CD14-positive monocyte (primary cell): Measurements from ENCODE around the gene CCDC54. TPM values are rescaled to one million over a fixed set of nuclear protein-coding genes. Genes with fewer than 3 reads are reported as not detected.

Experiments
- DNase-seq, 3 donors: peaks; one replicate each; pipeline ENCODE4 v3.0.0-alpha.2; 2011 to 2022
- H2AFZ ChIP-seq: 2 replicates; pipeline ENCODE4 v1.6.0; 2012; ENCODE audit warnings: mild to moderate bottlenecking, low read depth, low read length, inconsistent platforms; ENCODE audit not compliant: insufficient read depth, poor library complexity, severe bottlenecking
- H3K27ac ChIP-seq, 2 donors: 1 replicate in 1 of 2; 2 replicates in 1 of 2; pipeline ENCODE4 v1.5.1; 2012 to 2013; ENCODE audit warnings: low read length in 2 of 2, control low read depth in 1 of 2, inconsistent platforms in 1 of 2, low read depth in 1 of 2, mild to moderate bottlenecking in 1 of 2
- H3K27me3 ChIP-seq, 2 donors: one replicate each; pipeline versions ENCODE4 v1.6.0 to v1.6.1; 2011 to 2013; ENCODE audit warnings: low read length in 2 of 2; ENCODE audit not compliant: control insufficient read depth in 2 of 2, insufficient read depth in 2 of 2
- H3K36me3 ChIP-seq, 2 donors: replicated peaks in 1 of 2; 1 replicate in 1 of 2; 2 replicates in 1 of 2; pipeline versions ENCODE4 v1.5.1 to v1.6.1; 2012 to 2013; ENCODE audit warnings: low read length in 2 of 2, control low read depth in 1 of 2, inconsistent platforms in 1 of 2, mild to moderate bottlenecking in 1 of 2; ENCODE audit not compliant: insufficient read depth in 2 of 2, control insufficient read depth in 1 of 2
- H3K4me1 ChIP-seq, 2 donors: 1 replicate in 1 of 2; 2 replicates in 1 of 2; pipeline versions ENCODE4 v1.5.1 to v1.6.1; 2012 to 2013; ENCODE audit warnings: low read length in 2 of 2, control low read depth in 1 of 2, inconsistent platforms in 1 of 2, mild to moderate bottlenecking in 1 of 2, moderate library complexity in 1 of 2; ENCODE audit not compliant: insufficient read depth in 2 of 2, control insufficient read depth in 1 of 2
- H3K4me2 ChIP-seq: replicated peaks from 2 replicates; pipeline ENCODE3; 2012; ENCODE audit warnings: low read length, moderate library complexity, mild to moderate bottlenecking; ENCODE audit not compliant: poor library complexity, severe bottlenecking; ENCODE audit errors: extremely low read depth
- H3K4me3 ChIP-seq, 3 experiments: fragments of 200-600 bp in 1 of 3; sonication (generic) in 1 of 3; replicated peaks in 1 of 3; 1 replicate in 2 of 3; 2 replicates in 1 of 3; pipeline ENCODE4 v1.5.1; 2011 to 2013; ENCODE audit warnings: low read length in 3 of 3, mild to moderate bottlenecking in 3 of 3, control low read depth in 2 of 3, low read depth in 2 of 3, inconsistent platforms in 1 of 3, moderate library complexity in 1 of 3
- H3K79me2 ChIP-seq: 2 replicates; pipeline ENCODE4 v1.6.0; 2012; ENCODE audit warnings: mild to moderate bottlenecking, control low read depth, inconsistent platforms, low read length, moderate library complexity; ENCODE audit not compliant: insufficient read depth
- H3K9ac ChIP-seq: 2 replicates; pipeline ENCODE4 v1.6.0; 2017; ENCODE audit warnings: low read length, mild to moderate bottlenecking; ENCODE audit not compliant: insufficient read depth, poor library complexity, severe bottlenecking
- H3K9me3 ChIP-seq, 2 donors: replicated peaks in 1 of 2; 1 replicate in 1 of 2; 2 replicates in 1 of 2; pipeline versions ENCODE4 v1.5.1 to v1.6.1; 2012 to 2013; ENCODE audit warnings: low read length in 2 of 2, control low read depth in 1 of 2; ENCODE audit not compliant: control insufficient read depth in 1 of 2, insufficient read depth in 1 of 2
- H4K20me1 ChIP-seq: 2 replicates; pipeline ENCODE4 v1.6.0; 2012; ENCODE audit warnings: mild to moderate bottlenecking, low read length, control low read depth, moderate library complexity; ENCODE audit not compliant: insufficient read depth
- H3K27ac Mint-ChIP-seq, 7 donors: one replicate each; pipeline ENCODE4 v1.8.0; 2020; ENCODE audit warnings: mild to moderate bottlenecking in 7 of 7, mixed read lengths in 7 of 7, moderate library complexity in 6 of 7, inconsistent platforms in 2 of 7
- H3K27me3 Mint-ChIP-seq, 3 donors: one replicate each; pipeline ENCODE4 v1.8.0; 2021 to 2022; ENCODE audit warnings: low read depth in 3 of 3, mild to moderate bottlenecking in 3 of 3, mixed read lengths in 3 of 3, moderate library complexity in 3 of 3, inconsistent platforms in 1 of 3
- H3K36me3 Mint-ChIP-seq, 2 donors: one replicate each; pipeline ENCODE4 v1.8.0; 2020; ENCODE audit warnings: mixed read lengths in 2 of 2, inconsistent platforms in 1 of 2, mild to moderate bottlenecking in 1 of 2
- H3K4me1 Mint-ChIP-seq: one replicate; pipeline ENCODE4 v1.8.0; 2020; ENCODE audit warnings: mild to moderate bottlenecking, mixed read lengths
- H3K4me3 Mint-ChIP-seq, 2 donors: one replicate each; pipeline ENCODE4 v1.8.0; 2020; ENCODE audit warnings: mild to moderate bottlenecking in 2 of 2, mixed read lengths in 2 of 2, moderate library complexity in 1 of 2
- H3K9me3 Mint-ChIP-seq, 7 donors: one replicate each; pipeline ENCODE4 v1.8.0; 2020 to 2022; ENCODE audit warnings: mixed read lengths in 7 of 7, mild to moderate bottlenecking in 6 of 7, moderate library complexity in 6 of 7, inconsistent platforms in 2 of 7
- CTCF ChIP-seq: fragments of 200-600 bp; IDR thresholded peaks from one replicate; pipeline ENCODE4 v1.8.0; 2022; ENCODE audit warnings: antibody characterized with exemption, mild to moderate bottlenecking
- WGBS: methylation state at CpG from one replicate; pipeline ENCODE4 v1.1.5; 2013; ENCODE audit warnings: missing lambda C conversion rate; ENCODE audit not compliant: insufficient coverage; 5-methylcytosine and 5-hydroxymethylcytosine counted together
- intact Hi-C, 2 donors: fragments of 100-400 bp; cut with micrococcal nuclease; formaldehyde crosslinking; loops; one replicate each; pipeline versions ENCODE4 v1.15.0 to v1.15.1; 2023
- polyA plus RNA-seq, 3 donors: library from polyadenylated mRNA; depleted of rRNA in 1 of 3; unstranded in 2 of 3; stranded (reverse) in 1 of 3; fragments of 300-500 nt in 2 of 3; fragments of >200 nt in 1 of 3; fragmentation: Illumina TruSeq in 2 of 3; gene quantifications; 1 replicate in 2 of 3; 2 replicates in 1 of 3; pipeline ENCODE4 v1.2.3, GENCODE V29; 2012 to 2021

CCDC54 gene
- polyA plus RNA-seq, 3 donors = not detected

- H4K20me1 ChIP-seq = no peaks in the 10 kb centered on the region
- no peak overlapping the region for H2AFZ ChIP-seq
- H3K9ac ChIP-seq = no peak overlapping the region
- H3K27me3 ChIP-seq = no peaks in the 10 kb centered on the region
- H3K4me1 ChIP-seq = peaks cover 9 to 12% of the 10 kb centered on the region in 2 donors
- no peaks in the 10 kb centered on the region for H3K36me3 Mint-ChIP-seq
- no peaks in the 10 kb centered on the region for H3K36me3 ChIP-seq
- H3K9me3 Mint-ChIP-seq = peaks cover 0 to 5% (median 3%) of the 10 kb centered on the region in 7 donors
- intact Hi-C loops = no loop called here
- H3K4me3 ChIP-seq = no peak overlapping the region
- H3K27me3 Mint-ChIP-seq = no peaks in the 10 kb centered on the region
- no peak for TF ChIP-seq CTCF
- peaks cover 12% of the 10 kb centered on the region for H3K4me1 Mint-ChIP-seq
- H3K4me2 ChIP-seq = no peak overlapping the region
- no peaks in the 10 kb centered on the region for H3K79me2 ChIP-seq
- H3K27ac Mint-ChIP-seq = no peak overlapping the region
- H3K27ac ChIP-seq = no peak overlapping the region
- 100% methylated on average over 1 of the region's 4 CpGs for WGBS
- no peak overlapping the region for H3K4me3 Mint-ChIP-seq
- peaks cover 0 to 3% of the 10 kb centered on the region in 2 donors for H3K9me3 ChIP-seq
- DNase-seq = no peak
These were observed 12.2 kb upstream of the CCDC54 start for GRCh38 chr3:107365051-107365450.

- Histone ChIP-seq H2AFZ (peak overlapping the region; percentile 6), H3K27ac (no peak overlapping the region), H3K4me2 (peak overlapping the region; percentile 43), H4K20me1 (no peaks in the 10 kb centered on the region), H3K9ac (no peak overlapping the region), H3K4me3 (no peak overlapping the region), H3K36me3 (no peaks in the 10 kb centered on the region), H3K79me2 (no peaks in the 10 kb centered on the region), H3K9me3 (peaks cover 0 to under 1% of the 10 kb centered on the region in 2 donors), H3K4me1 (peaks cover 9 to 12% of the 10 kb centered on the region in 2 donors), H3K27me3 (no peaks in the 10 kb centered on the region)
- intact Hi-C loops = no loop called here
- Mint-ChIP-seq H3K4me3 (peak overlapping the region in 1 of 2 donors; percentile 40), H3K9me3 (peaks cover 0 to 5% (median 2%) of the 10 kb centered on the region in 7 donors), H3K36me3 (no peaks in the 10 kb centered on the region), H3K27ac (peak overlapping the region in 2 of 7 donors; percentile 2 to 27), H3K27me3 (no peaks in the 10 kb centered on the region), H3K4me1 (peaks cover 12% of the 10 kb centered on the region)
- no peak for TF ChIP-seq CTCF
- DNase-seq = no peak
- WGBS = 100% methylated on average over 2 of the region's 3 CpGs
These were observed 10.5 kb upstream of the CCDC54 start for GRCh38 chr3:107366766-107367165.
